HuH-7.5 (cell line): ENCODE data around the gene ARHGAP35.
"Not testable (repeated sequence)": the region's sequence is repeated elsewhere in the genome, so short reads cannot be mapped to it uniquely, and the experiment has no call there.

Experiments
- DNase-seq: peaks from one replicate; pipeline ENCODE4 v3.0.0; 2011; ENCODE audit warnings: low spot score

Gene ARHGAP35

GRCh38 chr19:46871173-46871572 is 10.4 kb downstream of the ARHGAP35 start:
- not testable (repeated sequence) for DNase-seq

DNA sequence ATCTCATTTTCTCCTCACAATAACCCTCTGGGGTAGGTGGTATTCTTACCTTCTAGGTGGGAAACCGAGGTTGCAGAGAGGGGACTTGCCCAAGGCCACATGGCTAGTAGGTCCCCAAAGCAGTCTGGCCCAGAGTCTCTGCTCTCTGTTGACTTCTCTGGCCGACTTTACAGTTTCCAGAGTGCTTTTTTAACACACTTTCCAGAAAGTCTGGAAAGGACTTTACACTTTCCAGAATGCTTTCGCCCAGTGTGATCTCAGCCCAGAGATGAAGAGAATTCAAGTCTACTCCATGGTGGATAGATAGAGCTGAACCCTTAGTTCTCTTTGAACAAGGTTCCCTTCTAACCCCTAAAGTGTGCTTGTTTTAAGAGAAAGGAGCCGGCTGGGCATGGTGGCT is 12.2 kb downstream of the ARHGAP35 start:
- DNase-seq: no peak

DNA sequence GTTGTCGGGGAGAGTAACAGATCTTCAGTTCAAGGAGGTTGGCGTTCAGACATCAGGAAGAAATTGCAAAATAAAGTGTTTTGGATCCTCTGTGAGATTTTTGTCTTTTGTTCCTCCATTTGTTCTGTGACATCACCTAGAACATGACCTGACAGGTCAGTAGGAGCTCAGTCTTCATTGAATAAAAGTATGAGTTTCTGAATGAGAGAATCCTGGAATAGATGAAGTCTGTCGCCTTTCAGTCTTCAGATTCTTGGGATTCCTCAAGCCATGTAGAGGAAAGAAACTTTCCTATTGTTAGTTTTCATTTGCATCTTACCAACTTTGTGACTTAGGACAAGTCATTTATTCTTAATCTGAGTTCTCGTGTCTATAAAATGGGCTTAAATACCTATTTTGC is 14.4 kb downstream of the ARHGAP35 start:
- no peak for DNase-seq

DNA sequence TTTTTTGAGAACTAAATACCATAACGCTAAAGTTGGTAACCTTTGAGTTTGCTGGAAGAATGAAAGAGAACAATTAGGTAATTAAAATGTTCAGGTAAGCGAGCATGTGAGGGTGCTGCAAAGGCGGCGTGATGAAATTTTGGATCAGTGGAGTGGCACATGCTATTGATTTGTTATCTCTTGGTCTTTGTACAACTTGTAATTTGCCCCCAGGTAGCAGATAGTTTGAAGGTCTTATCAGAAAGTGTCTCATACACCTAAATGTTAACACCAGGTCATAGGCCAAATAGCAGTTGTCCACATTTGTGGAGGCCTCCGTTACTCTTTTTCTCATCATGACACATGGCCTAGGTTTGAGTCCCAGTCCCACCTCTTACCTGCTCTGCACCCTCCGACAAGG is 14.9 kb downstream of the ARHGAP35 start:
- no peak for DNase-seq

DNA sequence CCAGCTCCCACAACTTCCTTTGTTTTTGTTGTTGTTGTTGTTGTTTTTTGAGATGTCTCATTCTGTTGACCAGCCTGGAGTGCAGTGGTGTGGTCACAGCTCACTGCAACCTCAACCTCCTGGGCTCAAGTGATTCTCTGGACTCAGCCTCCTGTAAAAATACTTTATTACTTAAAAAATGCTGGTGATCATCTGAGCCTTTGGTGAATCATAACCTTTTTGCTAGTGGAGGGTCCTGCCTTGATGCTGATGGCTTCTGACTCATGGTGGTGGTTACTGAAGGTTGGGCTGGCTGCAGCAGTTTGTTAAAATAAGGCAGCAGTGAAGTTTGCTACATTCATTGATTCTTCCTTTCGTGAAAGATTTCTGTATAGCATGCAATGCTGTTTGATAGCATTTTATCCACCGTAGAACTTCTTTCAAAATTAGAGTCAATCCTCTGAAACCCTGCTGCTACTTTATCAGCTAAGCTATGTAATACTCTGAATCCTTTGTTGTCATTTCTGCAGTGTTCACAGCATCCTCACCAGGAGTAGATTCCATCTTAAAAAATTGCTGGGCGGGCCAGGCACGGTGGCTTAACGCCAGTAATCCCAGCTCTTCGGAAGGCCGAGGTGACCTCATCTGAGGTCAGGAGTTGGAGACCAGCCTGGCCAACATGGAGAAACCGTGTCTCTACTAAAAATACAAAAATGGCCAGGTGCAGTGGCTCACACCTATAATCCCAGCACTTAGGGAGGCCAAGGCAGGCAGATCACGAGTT is 18.0 kb downstream of the ARHGAP35 start:
- no peak for DNase-seq

DNA sequence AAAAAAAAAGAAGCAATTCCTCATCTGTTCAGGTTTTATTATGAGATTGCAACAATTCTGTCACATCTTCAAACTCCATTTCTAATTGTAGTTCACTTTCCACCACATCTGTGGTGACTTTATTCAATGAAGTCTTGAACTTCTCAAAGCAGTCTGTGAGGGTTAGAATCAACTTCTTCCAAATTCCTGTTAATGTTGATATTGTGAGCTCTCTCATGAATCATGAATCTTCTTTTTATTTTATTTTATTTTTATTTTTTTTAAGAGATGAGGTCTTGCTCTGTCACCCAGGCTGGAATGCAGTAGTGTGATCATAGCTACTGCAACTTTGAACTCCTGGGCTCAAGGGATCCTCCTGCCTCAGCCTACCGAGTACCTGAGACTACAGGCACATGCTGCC is 19.6 kb downstream of the ARHGAP35 start:
- DNase-seq: no peak

DNA sequence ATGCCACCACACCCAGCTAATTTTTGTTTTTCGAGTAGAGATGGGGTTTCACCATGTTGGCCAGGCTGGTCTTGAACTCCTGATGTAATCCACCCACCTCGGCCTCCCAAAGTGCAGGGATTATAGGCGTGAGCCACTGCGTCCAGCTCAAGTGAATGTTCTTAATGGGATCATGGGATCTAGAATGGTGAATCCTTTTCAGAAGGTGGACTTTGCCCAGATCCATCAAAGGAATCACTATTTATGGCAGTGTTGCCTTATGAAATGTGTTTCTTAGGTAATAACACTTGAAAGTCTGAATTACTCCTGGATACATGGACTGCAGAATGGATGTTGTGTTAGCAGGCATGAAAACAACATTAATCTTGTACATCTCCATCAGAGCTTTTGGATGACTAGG is 20.3 kb downstream of the ARHGAP35 start:
- no peak for DNase-seq

DNA sequence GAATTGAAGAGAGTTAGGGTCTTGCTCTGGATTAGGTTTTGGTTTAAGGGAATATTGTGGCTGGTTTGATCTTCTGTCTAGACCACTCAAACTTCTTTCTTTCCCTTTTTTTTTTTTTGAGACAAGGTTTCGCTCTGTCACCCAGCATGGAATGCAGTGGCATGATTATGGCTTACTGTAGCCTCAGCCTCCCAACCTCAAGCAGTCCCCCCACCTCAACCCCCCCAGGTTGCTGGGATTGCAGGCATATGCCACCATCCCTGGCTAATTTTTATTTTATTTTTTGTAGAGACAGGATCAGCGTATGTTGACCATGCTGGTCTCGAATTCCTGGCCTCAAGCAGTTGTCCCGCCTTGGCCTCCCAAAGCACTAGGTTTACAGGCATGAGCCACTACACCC is 21.2 kb downstream of the ARHGAP35 start:
- no peak for DNase-seq

DNA sequence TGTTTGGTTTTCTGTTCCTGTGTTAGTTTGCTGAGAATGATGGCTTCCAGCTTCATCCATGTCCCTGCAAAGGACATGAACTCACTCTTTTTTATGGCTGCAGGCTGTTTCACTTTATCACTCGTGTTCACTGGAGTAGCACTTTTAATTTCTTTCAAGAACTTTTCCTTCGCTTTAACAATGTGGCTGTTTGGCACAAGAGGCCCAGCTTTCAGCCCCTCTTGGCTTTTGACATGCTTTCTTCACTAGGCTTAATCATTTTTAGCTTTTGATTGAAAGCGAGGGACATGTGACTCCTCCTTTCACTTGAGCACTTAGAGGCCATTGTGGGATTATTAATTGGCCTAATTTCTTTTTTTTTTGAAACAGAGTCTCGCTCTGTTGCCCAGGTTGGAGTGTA is 22.0 kb downstream of the ARHGAP35 start:
- DNase-seq: not testable (repeated sequence)

DNA sequence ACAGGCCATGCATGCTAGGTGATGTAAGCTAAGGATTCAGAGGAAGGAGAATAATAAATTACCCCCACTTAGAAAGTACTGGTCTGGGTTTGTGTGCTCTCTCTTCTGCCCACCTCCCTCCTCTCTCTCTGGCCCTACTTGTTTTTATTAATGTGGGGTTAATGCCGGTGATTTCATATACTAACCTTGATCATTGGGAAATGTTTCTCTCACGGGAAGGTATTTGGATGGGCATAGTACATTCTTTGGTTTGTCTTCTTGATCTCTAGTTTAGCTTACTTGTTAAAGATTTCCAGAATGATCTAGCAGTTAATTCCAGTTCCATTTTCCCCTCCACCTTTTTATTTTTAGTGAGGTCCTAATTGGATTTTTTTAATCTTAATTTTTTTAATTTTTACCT is 24.6 kb downstream of the ARHGAP35 start:
- no peak for DNase-seq

DNA sequence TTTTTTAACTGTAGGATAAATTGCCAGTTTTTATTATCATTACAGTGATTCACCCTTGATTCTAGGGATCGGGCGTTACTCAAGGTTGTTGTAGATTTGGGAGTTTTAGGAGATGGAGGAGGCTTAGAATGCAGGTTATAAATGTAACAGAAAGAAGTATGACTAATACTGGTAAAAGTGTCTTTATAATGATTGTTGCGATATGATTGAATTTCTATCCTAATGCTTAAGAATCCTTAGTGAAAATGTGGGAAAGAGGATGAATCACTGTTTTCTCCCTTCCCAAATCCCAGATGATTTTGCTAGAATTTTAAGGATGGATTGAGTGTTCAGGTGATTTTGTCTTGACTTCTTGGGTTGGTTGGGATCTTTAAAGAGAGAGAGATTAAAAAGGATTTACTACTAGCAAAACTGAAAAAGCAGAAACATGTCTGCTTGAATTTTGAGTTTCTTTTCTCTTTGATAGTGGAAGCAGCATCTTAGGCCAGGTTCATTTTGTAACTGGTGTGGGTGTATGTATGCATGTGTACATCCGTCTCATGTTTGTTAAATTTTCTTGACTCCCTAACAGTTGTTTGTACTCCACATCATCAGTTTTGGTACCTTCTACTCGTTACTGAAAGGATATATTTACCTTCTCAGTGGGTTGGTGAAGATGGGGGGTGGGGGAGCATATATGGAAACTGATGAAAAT is 25.9 kb downstream of the ARHGAP35 start:
- DNase-seq: no peak

DNA sequence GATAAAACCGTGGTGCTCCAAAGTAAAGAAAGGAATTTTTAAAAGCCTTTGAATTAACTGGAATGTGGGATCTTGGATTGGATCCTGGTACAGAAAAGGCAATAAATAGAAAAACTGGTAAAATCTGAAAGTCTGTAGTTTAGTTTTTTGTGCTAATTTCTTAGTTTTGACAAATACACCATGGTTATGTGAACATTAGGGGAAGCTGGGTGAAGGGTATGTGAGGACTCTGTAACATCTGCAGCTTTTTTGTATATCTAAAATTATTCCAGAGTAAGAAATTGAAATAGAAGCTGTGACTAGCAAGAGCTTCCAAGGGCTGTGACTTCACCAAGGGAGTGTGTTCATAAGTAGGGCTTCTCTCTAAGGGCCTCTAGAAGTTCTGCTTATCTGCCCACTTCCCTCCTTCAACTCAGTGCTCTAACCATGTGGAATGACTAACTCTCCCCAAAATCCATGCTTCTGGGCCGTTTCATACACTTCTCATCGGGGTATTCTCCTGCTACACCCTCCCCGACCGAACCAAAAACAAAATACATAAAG is 26.5 kb downstream of the ARHGAP35 start:
- no peak for DNase-seq

GRCh38 chr19:46890423-46891170 is 29.8 kb downstream of the ARHGAP35 start:
- DNase-seq: peak; percentile 65

DNA sequence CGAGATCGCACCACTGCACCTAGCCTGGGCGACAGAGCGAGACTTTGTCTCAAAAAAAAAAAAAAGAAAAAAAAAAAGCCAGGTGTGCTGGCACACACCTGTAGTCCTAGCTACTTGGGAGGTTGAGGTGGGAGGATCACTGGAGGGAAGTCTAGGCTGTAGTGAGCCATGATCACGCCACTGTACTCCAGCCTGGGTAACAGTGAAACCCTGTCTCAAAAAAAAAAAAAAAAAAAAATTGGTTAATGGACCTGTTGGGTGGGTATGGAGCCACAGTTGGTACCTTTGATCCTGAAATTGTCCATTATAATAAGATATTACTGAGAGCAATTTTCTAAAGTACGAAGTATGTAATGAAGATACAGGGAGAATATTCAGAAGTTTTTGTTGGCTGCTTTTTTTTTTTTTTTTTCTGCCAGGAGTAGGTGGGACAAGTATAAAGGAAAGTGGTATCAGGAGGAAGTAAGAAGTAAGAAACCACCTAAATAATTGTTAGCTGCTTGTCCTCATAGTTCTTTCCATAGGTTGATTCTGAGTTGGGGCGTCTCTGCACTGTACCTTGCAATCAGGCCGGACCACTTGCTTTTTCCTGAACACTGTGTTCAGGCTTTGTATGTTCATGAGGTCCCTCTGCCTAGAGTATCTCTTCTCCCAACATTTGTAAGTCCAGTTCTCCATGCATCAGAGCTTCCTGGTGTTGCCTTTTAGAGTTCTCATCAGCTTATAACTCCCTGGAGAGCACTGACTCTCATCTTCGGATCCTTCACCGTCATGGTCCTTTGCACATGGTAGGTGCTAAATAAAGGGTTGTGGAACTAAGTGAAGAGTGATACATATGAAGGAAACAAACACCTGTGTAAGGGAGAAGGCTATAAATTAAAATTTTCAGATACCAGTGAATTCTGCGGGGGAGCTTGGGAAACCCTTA is 31.7 kb downstream of the ARHGAP35 start:
- DNase-seq: no peak

GRCh38 chr19:46896076-46896794 is 35.4 kb downstream of the ARHGAP35 start:
- no peak for DNase-seq

GRCh38 chr19:46898731-46899130 is 37.9 kb downstream of the ARHGAP35 start:
- DNase-seq: no peak

- DNase-seq: no peak
Observed at GRCh38 chr19:46900341-46900740, 39.5 kb downstream of the ARHGAP35 start.

- no peak for DNase-seq
Observed at GRCh38 chr19:46901701-46902401, 41.1 kb downstream of the ARHGAP35 start.

GRCh38 chr19:46902402-46902766 is 41.6 kb downstream of the ARHGAP35 start:
- no peak for DNase-seq

- DNase-seq: no peak
Observed at GRCh38 chr19:46903458-46903857, 42.7 kb downstream of the ARHGAP35 start.
